ENCODE data around the gene ADAMTSL1.

Gene ADAMTSL1

DNA sequence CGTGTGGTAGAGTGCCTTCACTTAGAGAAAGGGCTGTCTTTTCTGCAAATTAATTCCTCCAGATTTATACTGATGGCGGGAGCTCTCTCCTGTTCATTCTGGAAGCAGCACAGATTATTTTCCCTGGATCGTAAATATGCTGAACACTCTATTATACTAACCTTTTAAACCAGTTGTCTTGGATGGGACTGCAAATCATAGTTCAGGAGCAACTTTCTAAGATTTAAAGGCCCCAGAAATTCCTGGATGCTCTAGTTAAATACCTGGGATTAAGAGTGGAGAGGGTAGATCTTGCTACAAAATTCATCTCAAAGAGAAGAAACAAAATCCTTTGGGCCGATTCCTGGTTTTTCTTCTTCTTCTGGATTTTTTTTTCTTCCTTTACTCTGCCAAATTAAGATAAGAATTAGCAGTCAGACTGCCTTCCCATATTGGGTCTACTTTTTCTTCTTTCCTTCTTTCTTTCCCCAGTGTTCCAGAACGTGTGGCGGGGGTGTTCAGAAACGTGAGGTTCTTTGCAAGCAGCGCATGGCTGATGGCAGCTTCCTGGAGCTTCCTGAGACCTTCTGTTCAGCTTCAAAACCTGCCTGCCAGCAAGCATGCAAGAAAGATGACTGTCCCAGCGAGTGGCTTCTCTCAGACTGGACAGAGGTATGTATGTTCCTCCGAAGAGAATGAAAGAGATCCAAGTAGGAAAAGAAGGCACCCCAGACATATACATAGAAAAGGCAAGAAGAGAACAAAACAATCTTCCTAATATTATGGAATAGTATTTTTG, 296.4 kb downstream of the ADAMTSL1 start:
- H3K36me3 ChIP-seq (ENCODE audit: insufficient read depth): no peaks in the 10 kb centered on the region
- TF ChIP-seq, protein P1, sequence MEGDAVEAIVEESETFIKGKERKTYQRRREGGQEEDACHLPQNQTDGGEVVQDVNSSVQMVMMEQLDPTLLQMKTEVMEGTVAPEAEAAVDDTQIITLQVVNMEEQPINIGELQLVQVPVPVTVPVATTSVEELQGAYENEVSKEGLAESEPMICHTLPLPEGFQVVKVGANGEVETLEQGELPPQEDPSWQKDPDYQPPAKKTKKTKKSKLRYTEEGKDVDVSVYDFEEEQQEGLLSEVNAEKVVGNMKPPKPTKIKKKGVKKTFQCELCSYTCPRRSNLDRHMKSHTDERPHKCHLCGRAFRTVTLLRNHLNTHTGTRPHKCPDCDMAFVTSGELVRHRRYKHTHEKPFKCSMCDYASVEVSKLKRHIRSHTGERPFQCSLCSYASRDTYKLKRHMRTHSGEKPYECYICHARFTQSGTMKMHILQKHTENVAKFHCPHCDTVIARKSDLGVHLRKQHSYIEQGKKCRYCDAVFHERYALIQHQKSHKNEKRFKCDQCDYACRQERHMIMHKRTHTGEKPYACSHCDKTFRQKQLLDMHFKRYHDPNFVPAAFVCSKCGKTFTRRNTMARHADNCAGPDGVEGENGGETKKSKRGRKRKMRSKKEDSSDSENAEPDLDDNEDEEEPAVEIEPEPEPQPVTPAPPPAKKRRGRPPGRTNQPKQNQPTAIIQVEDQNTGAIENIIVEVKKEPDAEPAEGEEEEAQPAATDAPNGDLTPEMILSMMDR (conservative IDR thresholded peaks at IDR 0.05; ENCODE audit: low read depth, low read length): no peak

GRCh38 chr9:18771011-18771410, 297.1 kb downstream of the ADAMTSL1 start:
- no peak overlapping the region for H2AFZ ChIP-seq (ENCODE audit: low read depth)
- no peak overlapping the region for H3K27ac ChIP-seq

More for the DNA sequence above, 296.4 kb downstream of the ADAMTSL1 start:
- H3K27me3 ChIP-seq (ENCODE audit: insufficient read depth, low read depth): no peaks in the 10 kb centered on the region
- H3K4me1 ChIP-seq (ENCODE audit: low read depth, poor library complexity, severe bottlenecking): no peaks in the 10 kb centered on the region
- H3K4me3 ChIP-seq (IDR thresholded peaks at IDR 0.05; ENCODE audit: insufficient read depth, low read depth, low read length): no peak overlapping the region
- no peak overlapping the region for H3K27ac ChIP-seq
- no peak overlapping the region for H2AFZ ChIP-seq (ENCODE audit: low read depth)
- H3K4me2 ChIP-seq: no peak overlapping the region
- no peak overlapping the region for H3K9ac ChIP-seq
- no peaks in the 10 kb centered on the region for H3K79me2 ChIP-seq (ENCODE audit: insufficient read depth, low read depth)
- no peaks in the 10 kb centered on the region for H4K20me1 ChIP-seq (ENCODE audit: insufficient read depth)

GRCh38 chr9:18771763-18772162, 297.8 kb downstream of the ADAMTSL1 start:
- Histone ChIP-seq H3K4me2 (no peak overlapping the region), H2AFZ (ENCODE audit: low read depth) (no peak overlapping the region), H3K4me3 (IDR thresholded peaks at IDR 0.05; ENCODE audit: insufficient read depth, low read depth, low read length) (no peak overlapping the region), H3K9ac (no peak overlapping the region), H3K27me3 (ENCODE audit: insufficient read depth, low read depth) (no peaks in the 10 kb centered on the region), H4K20me1 (ENCODE audit: insufficient read depth) (no peaks in the 10 kb centered on the region), H3K79me2 (ENCODE audit: insufficient read depth, low read depth) (no peaks in the 10 kb centered on the region), H3K27ac (no peak overlapping the region), H3K36me3 (ENCODE audit: insufficient read depth) (no peaks in the 10 kb centered on the region), H3K4me1 (ENCODE audit: low read depth, poor library complexity, severe bottlenecking) (no peaks in the 10 kb centered on the region)
- TF ChIP-seq, protein P1 (conservative IDR thresholded peaks at IDR 0.05; ENCODE audit: low read depth, low read length): no peak

More at GRCh38 chr9:18771011-18771410, 297.1 kb downstream of the ADAMTSL1 start:
- no peak overlapping the region for H3K4me2 ChIP-seq
- H3K36me3 ChIP-seq (ENCODE audit: insufficient read depth): no peaks in the 10 kb centered on the region
- no peak overlapping the region for H3K4me3 ChIP-seq (IDR thresholded peaks at IDR 0.05; ENCODE audit: insufficient read depth, low read depth, low read length)
- no peaks in the 10 kb centered on the region for H4K20me1 ChIP-seq (ENCODE audit: insufficient read depth)
- H3K79me2 ChIP-seq (ENCODE audit: insufficient read depth, low read depth): no peaks in the 10 kb centered on the region
- H3K27me3 ChIP-seq (ENCODE audit: insufficient read depth, low read depth): no peaks in the 10 kb centered on the region
- no peak overlapping the region for H3K9ac ChIP-seq
- TF ChIP-seq, protein P1 (conservative IDR thresholded peaks at IDR 0.05; ENCODE audit: low read depth, low read length): no peak
- H3K4me1 ChIP-seq (ENCODE audit: low read depth, poor library complexity, severe bottlenecking): no peaks in the 10 kb centered on the region

GRCh38 chr9:18775241-18775640, 301.3 kb downstream of the ADAMTSL1 start:
- no peak overlapping the region for H3K4me3 ChIP-seq (IDR thresholded peaks at IDR 0.05; ENCODE audit: insufficient read depth, low read depth, low read length)

More at GRCh38 chr9:18775241-18775640, 301.3 kb downstream of the ADAMTSL1 start:
- no peaks in the 10 kb centered on the region for H3K79me2 ChIP-seq (ENCODE audit: insufficient read depth, low read depth)
- H3K4me1 ChIP-seq (ENCODE audit: low read depth, poor library complexity, severe bottlenecking): no peaks in the 10 kb centered on the region
- no peak overlapping the region for H3K9ac ChIP-seq
- no peaks in the 10 kb centered on the region for H3K27me3 ChIP-seq (ENCODE audit: insufficient read depth, low read depth)
- H2AFZ ChIP-seq (ENCODE audit: low read depth): no peak overlapping the region
- no peak overlapping the region for H3K4me2 ChIP-seq
- no peaks in the 10 kb centered on the region for H3K36me3 ChIP-seq (ENCODE audit: insufficient read depth)
- H4K20me1 ChIP-seq (ENCODE audit: insufficient read depth): no peaks in the 10 kb centered on the region
- TF ChIP-seq, protein P1 (conservative IDR thresholded peaks at IDR 0.05; ENCODE audit: low read depth, low read length): no peak
- no peak overlapping the region for H3K27ac ChIP-seq

Measured in KMS-11 (cell line).